Right lobe of liver (tissue), 4 donors: ENCODE measurements around the gene CDH4.

ENCODE experiments used
- CTCF ChIP-seq, 4 donors: fragments of 200-600 bp in 3 of 4; fragments of 450-650 bp in 1 of 4; IDR thresholded peaks; one replicate each; pipeline versions ENCODE4 v1.5.1 to v1.8.0; 2016 to 2022; ENCODE audit warnings: antibody characterized with exemption in 4 of 4, mild to moderate bottlenecking in 2 of 4
- POLR2A ChIP-seq: fragments of 450-650 bp; IDR thresholded peaks from one replicate; pipeline ENCODE4 v1.6.1; 2017; ENCODE audit warnings: antibody characterized with exemption, mild to moderate bottlenecking
- donor health status: DM: no; HTN: no; CAD: no.
- donor health status: DM: no; HTN: no; CAD: no.
- donor health status: DM: no; HTN: yes; CAD: no.

- no peak for TF ChIP-seq CTCF (IDR thresholded peaks at IDR 0.05)
- TF ChIP-seq POLR2A: no peak
Measured at GRCh38 chr20:61725145-61725544, 473.1 kb downstream of the CDH4 start.
